SK-N-MC (cell line): Measurements from ENCODE around the gene F11R.

Experiments
- EZH2 ChIP-seq: fragments of 200-600 bp; sonication (generic); IDR thresholded peaks from one replicate; pipeline ENCODE4 v1.6.1; 2017; ENCODE audit warnings: antibody characterized with exemption
- FOXP2 ChIP-seq: optimal IDR thresholded peaks from 2 replicates; pipeline ENCODE3; 2011; ENCODE audit warnings: mild to moderate bottlenecking, moderate library complexity; ENCODE audit not compliant: insufficient read depth; ENCODE audit errors: extremely low read length, control extremely low read depth
- POLR2AphosphoS5 ChIP-seq: IDR thresholded peaks from 2 replicates; pipeline ENCODE4 v1.6.1; 2012; ENCODE audit warnings: mild to moderate bottlenecking, low read depth, low read length, borderline replicate concordance

GRCh38 chr1:160954158-160955104, 66.5 kb downstream of the F11R start, which contains the start of gene ITLN2:
- TF ChIP-seq EZH2 (no peak), POLR2AphosphoS5 (no peak), FOXP2 (no peak)
